Cerebellar nuclear complex (tissue), 1 donor: ENCODE measurements around the gene LRRK2.
"Not testable (repeated sequence)": the region's sequence is repeated elsewhere in the genome, so short reads cannot be mapped to it uniquely, and the experiment has no call there.

ENCODE experiments used
- DNase-seq, 2 experiments: peaks; one replicate each; lab custom pipeline; 2025; lab: John Stamatoyannopoulos, UW

Gene LRRK2

DNA sequence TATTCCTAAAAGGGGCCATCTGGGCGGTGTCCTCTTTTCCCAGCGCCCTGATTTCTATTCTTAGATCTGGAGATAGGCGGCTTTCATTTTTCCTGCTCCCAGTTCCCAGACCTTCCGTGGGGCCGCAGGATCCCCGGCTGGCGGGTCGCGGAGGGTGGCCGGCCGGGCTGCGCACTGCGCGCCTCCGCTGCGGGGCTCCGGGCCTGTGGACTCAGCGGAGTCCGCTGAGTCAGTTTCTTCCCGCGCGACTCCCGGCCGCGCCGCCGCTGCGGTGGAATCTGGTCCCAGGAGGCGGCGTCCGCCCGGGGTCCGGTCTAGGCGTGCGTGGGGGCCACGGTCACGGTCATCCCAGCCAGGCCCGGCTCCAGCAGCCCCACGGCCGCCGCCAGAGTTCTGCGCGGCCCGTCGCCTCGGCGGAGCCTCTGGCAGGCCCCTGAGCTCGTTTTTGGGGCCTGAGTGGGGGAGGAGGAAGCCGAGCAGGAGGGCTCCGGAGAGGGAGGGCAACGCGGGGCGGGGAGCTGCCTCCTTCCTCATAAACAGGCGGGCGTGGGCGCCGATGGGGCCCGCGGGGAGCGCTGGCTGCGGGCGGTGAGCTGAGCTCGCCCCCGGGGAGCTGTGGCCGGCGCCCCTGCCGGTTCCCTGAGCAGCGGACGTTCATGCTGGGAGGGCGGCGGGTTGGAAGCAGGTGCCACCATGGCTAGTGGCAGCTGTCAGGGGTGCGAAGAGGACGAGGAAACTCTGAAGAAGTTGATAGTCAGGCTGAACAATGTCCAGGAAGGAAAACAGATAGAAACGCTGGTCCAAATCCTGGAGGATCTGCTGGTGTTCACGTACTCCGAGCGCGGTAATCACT, at the start of gene LRRK2:
Gene LRRK2, plus strand, starts transcription at position 559 of the 853 bp plus-strand sequence. Its CDS starts 135 bp downstream, at position 694.
- no peak for DNase-seq

DNA sequence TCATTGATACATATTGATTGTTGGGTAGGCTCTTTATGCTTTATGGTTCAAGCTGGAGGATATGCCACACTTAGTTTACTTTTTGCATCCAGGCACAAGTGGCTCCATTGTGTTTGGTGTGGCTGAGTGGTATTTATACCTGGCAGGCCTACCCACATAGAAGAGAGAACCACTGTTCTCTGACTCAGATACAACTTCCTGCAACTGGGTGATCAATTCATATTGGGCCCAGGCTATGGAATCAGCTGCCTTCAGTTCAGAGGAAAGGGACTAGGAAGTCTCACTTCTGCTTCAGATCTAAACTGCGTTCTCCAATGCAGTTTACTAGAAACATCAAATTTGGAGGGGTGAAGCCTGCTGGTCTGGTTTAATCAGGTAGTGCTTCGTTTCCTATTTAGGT, 49.8 kb upstream of the LRRK2 start:
- no peak for DNase-seq

DNA sequence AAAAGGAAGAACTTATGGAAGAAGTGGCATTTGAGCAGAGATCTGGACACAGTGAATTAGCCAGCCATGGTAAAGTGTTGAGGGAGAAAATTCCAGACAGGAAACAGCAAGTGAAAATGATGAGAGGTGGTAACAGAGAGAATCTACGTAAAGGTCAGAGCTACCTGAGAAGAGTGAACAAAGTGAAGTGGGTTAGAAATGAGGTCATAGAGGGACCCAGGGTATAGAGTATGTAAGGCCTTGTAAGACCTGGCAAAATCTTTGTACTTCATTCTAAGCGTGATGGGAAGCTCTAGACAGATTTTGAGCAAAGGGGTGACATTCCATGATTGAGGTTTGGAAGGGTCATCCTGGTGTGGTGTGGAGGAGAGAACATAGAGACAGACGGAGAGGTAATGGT, 49.3 kb upstream of the LRRK2 start:
- DNase-seq: no peak

DNA sequence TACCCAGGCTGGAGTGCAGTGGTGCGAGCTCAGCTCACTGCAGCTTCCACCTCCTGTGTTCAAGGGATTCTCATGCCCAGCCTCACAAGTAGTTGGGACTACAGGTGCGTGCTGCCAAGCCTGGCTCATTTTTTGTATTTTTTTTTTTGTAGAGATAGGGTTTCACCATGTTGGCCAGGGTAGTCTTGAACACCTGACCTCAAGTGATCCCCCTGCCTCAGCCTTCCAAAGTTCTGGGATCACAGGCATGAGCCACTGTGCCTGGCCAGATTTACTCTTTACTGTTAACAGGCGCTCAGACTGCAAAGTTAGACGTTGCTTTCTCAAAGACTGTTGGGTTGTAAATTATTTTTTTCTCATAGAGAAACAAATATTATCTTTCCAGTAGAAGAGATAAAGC, 46.1 kb upstream of the LRRK2 start:
- no peak for DNase-seq

DNA sequence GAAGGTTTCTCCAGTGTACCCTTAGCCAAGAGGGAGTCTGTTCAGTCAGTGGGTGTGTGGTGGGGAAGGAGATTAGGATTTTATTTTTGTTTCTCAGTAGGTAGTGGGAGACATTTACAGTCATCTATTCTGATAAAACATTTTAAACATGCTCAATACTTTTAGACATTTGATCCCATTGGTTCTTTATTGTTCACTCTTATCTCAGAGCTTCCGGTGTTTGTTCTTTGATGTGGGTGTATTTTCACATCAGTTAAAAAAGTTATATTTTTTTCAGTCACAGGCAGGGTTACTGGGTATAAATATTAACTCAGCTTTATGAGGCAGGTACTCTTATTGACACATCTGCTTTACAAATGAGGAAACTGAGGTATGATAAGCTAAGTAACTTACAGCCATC, 43.3 kb upstream of the LRRK2 start:
- no peak for DNase-seq

- no peak for DNase-seq
These were observed 41.1 kb upstream of the LRRK2 start for GRCh38 chr12:40183715-40184114.

- no peak for DNase-seq
These were observed 40.1 kb upstream of the LRRK2 start for GRCh38 chr12:40184493-40185302.

- DNase-seq: no peak
These were observed 39.5 kb upstream of the LRRK2 start for GRCh38 chr12:40185303-40185693.

DNA sequence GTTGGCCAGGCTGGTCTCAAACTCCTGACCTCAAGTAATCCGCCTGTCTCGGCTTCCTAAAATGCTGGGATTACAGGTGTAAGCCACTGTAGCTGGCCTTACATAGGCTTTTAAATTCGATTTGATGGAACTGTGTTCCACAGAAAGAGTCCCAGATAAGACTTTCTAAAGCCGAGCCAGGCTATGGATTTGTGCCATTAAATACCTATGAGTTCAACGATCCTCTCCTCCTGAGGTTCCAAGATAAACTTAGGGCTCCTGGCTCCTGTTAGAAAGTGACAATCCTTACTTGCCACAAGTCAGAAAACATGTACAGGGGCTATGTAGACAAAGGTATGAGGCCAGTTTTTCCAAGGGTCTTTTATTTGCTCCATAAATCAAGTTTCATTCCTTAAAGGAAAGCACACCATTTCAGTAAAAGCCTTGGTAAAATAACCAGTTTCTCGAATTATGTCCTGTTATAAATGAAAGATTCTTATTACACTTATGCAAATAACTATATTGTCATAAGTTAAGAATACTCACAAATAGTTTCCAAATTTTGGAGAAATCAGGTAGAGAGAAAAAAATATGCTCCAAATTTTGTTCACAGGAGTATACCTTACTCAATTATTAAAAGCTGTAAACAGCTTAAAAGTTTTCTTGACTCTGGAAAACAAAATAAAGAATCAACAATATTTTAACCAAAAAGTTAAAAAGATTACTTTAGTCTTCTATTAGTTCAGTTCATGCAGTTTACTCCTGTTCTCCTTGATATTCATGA, 36.1 kb upstream of the LRRK2 start:
- DNase-seq: no peak

GRCh38 chr12:40192704-40193255, 32.0 kb upstream of the LRRK2 start:
- no peak for DNase-seq

GRCh38 chr12:40194846-40195245, 30.0 kb upstream of the LRRK2 start:
- no peak for DNase-seq

DNA sequence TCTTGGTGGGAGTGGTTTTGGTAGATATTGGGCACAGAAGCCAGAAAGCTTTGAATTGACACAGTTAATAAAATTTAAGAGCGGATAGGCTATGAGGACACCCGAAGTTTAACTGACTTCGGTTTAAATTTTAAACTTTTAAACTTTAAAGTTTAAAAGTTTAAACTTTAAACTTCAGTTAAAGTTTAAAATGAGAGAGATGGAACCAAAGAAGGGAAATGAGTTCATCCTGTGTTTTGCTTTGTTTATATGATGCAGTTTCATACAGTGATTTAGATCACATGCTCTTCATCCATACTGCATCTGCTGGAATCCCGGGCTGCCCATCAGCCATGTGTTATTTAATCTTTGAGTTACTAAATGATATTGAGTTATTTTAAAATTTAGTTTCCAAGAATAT, 27.2 kb upstream of the LRRK2 start:
- no peak for DNase-seq

DNA sequence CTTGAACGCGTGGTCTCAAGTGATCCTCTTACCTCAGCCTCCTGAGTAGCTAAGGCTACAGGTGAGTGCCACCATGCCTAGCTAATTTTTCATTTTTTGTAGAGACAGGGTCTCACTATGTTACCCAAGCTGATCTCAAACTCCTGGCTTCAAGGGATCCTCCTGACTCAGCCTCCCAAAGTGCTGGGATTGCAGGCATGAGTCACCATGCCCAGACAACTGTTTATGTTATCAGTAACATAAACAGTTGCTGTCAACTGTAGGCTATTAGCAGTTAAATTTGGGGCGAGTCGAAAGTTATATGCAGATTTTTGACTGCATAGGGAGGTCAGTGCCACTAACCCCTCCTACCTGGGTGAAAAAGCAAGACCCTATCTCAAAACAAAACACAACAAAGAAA, 26.2 kb upstream of the LRRK2 start:
- DNase-seq: no peak

DNA sequence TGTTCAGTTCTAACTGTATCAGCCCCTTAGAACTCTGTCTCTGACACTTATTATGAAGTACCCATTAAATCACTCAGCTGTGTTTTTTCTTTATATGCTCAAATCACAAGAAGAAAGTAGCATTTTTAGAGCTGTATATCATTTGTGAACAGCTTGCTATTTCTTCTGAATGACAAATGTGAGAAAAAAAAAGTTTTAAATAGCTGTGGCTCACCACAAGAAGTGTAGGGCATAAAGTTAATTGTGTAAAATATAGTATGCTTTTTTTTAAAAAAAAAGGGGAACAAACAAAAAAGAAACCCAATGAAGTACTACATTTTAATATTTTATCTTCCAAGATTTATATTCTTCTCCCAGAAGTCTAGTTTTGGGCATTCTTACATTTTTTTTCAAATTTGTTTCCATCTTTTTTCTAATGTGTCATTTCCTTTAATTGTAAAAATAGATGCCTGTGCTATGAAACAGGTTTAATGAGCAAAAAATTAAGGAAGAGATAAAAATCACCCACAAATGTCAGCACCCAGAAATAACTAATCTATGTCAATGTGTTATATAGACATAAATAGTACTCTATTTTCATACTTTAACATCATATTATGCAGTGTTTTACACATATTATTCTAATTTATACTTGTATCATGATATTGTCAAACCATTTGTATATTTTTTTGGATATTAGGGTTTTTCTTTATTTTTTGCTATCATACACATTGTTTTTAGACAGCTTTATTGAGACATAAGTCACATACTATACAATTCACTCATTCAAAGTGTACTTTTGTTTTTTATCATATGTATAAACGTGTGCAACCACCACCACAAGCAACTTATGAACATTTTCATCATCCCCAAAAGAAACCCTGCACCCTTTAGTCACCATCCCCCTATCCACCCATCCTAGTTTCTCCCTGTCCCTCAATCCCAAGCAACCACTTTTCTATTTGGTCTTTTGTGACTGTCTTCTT, 22.4 kb upstream of the LRRK2 start:
- no peak for DNase-seq

- DNase-seq: no peak
These were observed 21.8 kb upstream of the LRRK2 start for GRCh38 chr12:40203060-40203430.

- no peak for DNase-seq
These were observed 20.5 kb upstream of the LRRK2 start for GRCh38 chr12:40204337-40204736.

DNA sequence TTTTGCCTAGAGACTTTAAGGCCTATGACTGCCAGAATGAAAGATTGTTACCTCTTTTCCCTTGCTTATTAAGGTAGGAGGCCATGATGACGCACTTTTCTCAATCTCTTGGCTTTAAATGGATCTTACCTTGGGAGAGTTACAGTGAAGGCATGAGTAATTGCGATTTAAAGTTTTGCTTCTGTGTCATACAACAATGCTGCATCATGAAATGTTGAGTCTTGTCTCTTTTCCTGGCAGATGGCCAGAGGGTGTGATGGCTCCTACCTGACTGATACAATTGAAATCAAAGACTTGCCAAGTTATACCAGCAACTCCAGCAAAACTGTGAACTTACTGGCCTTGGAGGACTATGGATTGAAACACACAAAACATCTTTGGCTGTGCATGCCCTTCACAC, 17.2 kb upstream of the LRRK2 start:
- no peak for DNase-seq

- DNase-seq: no peak
These were observed 15.9 kb upstream of the LRRK2 start for GRCh38 chr12:40208707-40209446.

- DNase-seq: no peak
These were observed 14.9 kb upstream of the LRRK2 start for GRCh38 chr12:40209886-40210285.

- DNase-seq: not testable (repeated sequence)
These were observed 13.6 kb upstream of the LRRK2 start for GRCh38 chr12:40211186-40211585.
